Bone marrow (tissue), 2 donors: ENCODE data around the gene HEXIM2.
"Not testable (repeated sequence)": the region's sequence is repeated elsewhere in the genome, so short reads cannot be mapped to it uniquely, and the experiment has no call there.

Source experiments
- DNase-seq, 2 donors: peaks; one replicate each; lab custom pipeline; 2025; lab: John Stamatoyannopoulos, UW

HEXIM2 gene

DNA sequence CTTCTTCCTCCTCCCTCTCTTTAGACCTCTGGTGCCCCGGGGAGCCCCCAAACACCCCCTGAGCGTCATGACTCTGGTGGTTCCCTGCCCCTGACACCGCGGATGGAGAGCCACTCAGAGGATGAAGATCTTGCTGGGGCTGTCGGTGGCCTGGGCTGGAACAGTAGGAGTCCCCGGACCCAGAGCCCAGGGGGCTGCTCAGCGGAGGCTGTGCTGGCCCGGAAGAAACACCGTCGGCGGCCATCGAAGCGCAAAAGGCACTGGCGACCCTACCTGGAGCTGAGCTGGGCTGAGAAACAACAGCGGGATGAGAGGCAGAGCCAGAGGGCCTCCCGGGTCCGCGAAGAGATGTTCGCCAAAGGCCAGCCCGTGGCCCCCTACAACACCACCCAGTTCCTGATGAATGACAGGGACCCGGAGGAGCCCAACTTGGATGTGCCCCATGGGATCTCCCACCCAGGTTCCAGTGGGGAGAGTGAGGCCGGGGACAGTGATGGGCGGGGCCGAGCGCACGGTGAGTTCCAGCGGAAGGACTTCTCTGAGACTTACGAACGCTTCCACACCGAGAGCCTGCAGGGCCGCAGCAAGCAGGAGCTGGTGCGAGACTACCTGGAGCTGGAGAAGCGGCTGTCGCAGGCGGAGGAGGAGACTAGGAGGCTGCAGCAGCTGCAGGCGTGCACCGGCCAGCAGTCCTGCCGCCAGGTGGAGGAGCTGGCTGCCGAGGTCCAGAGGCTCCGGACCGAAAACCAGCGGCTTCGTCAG is 7.5 kb downstream of the HEXIM2 start:
- no peak for DNase-seq

DNA sequence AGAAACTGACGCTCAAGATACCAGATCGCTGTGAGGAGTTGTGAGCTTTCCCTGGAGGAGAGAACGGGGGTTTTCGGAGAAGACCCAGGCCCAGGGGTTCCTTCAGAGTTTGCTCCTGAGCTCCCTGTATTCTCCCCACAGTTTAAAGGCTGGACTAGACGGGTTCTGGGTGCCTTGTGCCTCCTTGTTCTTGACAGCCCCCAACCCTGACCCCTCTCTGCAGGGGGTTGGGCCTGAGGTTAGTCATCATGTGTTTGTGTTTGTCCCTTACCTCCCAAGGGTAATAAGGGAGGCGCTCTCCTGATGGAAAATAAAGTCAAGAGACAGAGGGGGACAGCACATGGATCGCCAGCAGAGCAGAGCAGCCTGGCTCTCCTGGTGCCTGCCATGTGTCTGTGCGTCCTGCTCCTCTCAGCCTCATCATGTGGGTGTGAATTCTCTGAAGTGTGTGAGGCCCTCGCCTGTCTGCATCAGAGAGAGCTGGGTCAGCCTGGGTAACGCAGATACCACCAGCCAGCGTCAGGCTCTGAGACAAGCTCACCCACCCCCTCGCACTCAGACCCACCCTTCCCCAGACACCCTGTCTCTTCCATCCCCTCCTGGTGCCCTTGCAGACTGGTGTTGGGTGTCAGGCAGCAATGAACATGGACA is 8.7 kb downstream of the HEXIM2 start:
- DNase-seq = no peak

DNA sequence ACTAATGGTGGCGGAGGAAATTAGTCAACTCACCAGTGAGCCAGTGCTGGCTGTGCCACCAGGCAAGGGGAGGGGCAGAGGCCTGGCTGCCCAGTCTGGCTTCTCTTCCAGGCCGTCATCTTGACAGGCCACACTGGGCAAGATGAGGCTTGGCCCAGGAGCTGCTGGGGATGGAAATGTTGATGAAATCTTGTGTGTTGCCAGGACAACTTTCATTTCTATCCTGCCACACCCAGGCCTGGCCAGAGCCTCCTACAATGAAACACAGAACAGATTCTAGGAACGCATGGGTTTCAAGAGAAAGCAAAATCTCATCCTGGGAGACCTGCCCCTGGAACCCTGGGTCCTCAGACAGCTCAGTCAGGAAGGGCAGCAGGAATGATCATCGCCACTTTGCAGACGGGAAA is 9.3 kb downstream of the HEXIM2 start:
- DNase-seq = no peak

DNA sequence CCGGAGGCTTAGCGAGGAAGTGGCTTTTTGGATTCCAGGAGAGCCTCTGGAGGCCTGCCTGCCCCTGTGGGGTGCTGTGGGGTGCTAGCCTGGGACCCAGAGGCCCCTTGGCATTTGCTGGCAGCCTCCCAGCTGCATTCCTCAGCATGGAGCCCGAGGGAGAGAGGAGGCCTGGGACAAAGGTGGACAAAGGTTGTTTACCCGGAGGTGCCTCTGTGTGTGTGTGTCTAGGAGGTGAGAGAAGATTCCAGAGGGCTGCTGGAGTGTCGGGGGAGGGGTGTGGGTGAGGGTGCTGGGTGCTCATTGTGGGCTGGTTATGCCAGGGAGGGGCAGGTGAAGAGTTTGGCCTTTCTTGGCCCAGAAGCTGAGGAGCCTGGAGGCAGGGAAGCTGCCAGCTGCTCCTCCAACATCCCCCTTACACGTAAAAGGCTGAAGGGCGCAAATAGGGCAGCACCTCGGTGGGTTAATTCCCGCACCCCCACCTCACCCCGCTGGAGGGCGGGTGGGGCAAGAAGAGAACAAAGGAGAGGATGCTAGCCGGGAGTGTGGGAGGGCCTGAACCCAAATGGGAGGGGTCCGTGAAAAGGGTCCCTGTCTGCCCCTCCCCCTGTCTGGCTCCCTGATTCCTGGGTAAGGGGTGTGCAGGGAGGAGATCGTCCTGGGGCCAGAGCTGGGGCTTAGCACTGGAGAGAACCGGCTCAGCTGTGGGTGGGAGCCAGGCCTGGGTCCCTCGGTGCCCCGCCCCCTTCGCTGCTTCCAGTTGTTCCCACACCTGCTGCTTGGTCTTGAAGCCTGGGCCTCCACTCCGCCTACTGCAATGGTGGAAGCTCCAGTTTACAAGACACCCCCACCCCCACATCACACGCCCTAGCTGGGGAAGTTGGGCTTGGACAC is 9.9 kb downstream of the HEXIM2 start:
- DNase-seq = no peak

DNA sequence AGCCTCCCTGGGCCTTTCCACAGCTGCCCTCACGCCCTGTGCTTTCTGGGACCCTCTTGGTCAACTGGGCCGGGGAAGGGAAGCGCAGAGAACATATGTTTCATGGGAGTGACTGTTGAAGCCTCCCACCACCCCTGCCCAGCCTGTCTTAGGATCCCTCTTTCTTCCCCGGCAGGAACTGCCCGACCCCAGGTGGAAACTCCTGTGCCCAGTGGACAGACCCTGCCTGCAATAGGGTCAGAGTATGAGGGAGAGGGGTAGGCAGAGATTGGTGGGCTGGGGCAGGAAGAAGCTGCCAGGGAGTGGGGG is 10.5 kb downstream of the HEXIM2 start:
- no peak for DNase-seq

DNA sequence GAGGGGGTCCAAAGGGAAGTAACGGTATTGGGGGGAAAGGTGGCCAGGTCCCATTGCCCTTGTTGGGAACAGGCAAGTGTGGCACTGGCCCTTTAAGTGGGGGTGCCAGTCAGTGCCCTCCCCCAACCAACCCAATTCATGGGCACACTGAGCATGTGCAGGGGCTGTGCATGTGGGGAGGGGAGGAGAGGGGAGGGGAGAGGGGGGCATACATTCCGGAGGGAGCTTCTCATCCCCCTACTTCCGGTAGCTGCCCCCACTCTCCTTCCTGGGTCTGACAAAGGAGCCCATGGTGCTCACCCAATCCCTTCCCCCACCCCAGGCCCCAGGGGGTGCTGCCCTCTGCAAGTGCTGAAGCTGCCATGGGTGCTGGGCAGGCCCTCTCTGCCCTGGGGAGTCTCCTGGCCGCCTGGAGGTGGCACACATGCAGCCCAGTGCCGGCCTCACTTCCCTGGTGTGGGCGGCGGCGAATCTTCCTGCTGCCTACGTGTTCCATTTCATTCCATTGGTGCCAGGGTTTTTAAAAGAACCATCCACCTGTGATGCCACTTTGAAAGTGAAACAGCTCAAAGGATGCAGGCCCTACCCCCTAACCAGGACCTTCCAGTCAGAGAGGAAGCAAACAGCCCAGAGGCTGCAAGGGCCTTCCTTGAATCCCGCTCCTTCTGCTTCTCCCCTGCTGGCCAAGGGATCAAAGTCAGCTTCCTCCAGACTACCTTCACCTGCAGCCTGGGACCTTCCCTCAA is 11.0 kb downstream of the HEXIM2 start:
- DNase-seq = peak in 1 of 2 donors; percentile 50

DNA sequence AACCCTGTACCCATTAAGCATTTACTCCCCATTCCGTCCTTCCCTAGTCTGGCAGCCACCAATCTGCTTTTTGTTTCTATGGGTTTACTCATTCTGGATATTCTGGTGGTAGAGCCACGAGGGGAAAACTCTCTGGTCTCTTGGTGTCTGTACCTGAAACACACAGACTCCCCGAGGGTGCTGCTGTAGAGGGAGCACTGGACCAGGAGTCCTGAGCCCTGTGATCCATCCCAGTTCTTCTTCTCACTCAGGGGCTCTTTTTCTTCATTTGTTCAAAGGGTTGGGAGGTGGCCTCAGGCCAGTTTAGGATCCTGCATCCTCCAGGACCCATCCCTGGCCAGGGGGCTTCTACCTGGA is 14.1 kb downstream of the HEXIM2 start:
- no peak for DNase-seq

DNA sequence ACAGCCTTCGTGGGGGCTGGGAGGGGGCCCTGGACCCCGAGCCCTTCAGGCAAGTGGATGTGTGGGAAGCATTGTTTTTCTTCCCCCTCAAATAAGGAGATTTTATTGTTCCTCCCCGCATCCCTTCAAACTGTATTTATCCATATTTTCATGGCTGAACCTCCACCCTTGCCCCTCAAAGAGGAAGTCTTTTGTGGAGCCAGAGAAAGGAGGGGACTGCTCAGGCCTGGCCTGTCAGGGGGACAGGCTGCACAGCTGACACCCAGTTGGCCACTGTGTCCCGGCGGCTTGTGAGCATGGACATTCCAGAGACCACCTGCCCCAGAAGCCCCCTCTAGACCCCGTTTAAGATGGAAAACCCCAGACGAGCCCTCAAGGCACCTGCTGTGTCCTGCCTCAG is 15.9 kb downstream of the HEXIM2 start:
- no peak for DNase-seq

DNA sequence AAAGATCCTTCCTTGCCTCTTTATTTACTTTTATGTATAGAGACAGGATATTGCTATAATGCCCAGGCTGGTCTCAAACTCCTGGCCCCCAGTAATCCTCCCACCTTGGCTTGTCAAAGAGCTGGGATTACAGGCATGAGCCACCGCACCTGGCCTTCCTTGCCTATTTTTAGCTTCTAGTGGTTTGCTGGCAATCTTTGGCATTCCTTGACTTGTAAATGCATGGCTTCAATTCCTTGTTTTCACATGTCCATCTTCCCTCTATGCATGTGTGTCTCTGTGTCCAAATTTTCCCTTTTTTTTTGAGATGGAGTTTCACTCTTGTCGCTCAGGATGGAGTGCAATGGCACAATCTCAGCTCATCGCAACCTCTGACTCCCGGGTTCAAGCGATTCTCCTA is 22.5 kb downstream of the HEXIM2 start:
- no peak for DNase-seq

DNA sequence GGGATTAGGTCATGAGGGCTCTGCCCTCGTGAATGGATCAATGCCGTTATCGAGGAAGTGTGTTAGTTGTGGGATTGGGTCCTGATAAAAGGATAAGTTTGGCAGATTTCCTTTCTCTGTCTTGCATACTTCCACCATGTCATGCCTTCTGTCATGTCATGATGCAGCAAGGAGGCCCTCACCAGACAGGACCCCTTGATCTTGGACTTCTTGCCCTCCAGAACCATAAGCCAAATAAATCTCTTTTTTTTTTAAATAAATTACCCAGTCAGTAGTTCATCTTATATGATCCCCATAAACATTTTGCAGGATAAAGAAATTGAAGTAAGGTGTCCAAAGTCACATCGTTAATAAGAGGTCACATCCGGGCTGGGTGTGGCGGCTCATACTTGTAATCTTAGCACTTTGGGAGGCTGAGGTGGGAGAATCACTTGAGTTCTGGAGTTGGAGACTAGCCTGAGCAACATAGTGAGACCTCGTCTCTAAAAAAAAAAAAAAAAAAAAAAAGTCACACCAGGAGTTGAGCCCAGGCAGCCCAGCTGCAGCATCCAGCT is 25.2 kb downstream of the HEXIM2 start:
- no peak for DNase-seq

DNA sequence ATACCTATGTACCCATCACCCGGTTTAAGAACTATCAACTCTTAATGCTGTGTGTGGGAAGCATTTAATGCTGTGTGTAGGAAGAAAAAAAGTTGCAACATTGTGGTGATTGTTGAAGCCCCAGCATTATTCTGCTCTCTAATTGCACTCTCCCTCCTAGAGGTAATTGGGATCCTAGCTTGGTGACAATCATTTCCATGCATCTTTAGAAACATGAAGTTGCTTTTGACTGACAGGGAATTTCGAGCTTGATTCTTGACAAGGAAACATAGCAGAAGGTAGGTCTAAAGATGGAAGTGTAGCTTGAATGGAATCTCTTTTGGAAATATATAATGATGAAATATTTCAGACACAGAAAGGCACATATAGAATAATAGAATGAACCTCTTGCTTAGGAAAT is 27.3 kb downstream of the HEXIM2 start:
- no peak for DNase-seq

DNA sequence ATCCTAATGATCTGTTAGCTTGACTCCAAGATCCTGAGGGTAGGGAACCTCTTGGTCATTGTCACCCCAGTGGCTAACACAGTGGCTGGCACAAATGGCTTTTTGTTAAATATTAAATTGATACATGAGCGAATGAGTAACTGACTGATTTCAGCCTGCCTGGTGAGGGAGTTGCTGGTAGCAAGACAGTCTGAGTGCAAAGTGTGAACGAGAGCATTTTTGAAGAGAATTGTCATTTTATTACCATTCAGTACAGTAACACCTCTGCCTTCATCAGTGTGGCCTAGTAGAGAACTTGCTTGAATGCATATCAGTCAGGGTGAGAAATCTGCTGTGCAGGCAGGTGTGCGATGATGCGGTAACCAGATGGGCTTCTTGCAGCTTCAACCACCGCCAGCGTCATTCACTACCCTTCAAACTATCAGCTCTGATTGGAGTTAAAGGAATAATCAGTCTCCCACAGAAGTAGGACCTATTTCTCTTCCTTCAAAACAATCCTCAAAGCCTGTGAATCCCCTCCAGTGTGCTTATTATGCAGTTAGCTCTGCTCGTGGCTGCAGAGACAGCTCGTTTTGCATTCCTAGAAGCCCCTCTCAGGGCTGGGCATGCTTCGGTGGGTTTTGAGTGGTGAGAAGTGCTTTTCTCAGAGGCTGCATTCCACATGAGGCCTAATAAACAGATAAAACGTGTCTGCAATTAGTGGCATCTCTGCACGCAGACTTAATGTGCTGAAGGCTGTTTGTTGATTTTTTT is 29.0 kb downstream of the HEXIM2 start:
- no peak for DNase-seq

DNA sequence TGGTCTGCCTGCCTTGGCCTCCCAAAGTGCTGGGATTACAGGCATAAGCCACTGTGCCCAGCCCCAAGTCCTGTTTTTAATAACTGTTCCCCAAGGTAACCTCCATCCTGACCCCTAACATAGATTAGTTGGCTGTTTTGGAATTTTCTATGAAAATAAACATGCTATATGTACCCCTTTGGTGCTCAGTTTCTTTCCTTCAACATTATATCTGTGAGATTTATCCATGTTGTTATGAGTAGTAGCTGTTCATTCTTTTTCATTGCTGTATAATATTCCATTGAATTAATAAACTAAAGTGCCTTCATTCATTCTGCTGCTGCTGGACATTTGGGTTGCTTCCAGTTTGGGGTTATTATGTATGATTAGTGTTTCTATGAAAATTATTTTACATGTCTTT is 33.7 kb downstream of the HEXIM2 start:
- no peak for DNase-seq

DNA sequence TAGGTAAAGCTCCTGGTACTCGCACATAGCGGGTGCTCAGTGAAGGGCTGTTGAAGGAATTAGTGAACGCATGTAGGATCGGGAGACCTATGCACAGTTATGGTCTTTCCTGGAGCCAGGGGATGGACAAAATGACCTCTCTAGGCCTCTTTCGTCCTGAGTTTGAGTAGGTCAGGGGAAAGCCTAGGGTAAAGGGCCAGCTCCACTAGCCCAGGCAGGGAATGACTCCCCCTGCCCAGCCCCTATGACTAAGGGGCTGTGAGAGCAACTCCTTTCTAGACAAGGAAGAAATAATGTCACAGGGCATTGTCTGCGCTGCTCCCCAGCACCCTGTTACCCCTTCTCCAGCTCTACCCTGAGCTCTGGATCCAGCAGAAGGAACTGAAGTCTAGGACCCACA is 35.4 kb downstream of the HEXIM2 start:
- DNase-seq = no peak

DNA sequence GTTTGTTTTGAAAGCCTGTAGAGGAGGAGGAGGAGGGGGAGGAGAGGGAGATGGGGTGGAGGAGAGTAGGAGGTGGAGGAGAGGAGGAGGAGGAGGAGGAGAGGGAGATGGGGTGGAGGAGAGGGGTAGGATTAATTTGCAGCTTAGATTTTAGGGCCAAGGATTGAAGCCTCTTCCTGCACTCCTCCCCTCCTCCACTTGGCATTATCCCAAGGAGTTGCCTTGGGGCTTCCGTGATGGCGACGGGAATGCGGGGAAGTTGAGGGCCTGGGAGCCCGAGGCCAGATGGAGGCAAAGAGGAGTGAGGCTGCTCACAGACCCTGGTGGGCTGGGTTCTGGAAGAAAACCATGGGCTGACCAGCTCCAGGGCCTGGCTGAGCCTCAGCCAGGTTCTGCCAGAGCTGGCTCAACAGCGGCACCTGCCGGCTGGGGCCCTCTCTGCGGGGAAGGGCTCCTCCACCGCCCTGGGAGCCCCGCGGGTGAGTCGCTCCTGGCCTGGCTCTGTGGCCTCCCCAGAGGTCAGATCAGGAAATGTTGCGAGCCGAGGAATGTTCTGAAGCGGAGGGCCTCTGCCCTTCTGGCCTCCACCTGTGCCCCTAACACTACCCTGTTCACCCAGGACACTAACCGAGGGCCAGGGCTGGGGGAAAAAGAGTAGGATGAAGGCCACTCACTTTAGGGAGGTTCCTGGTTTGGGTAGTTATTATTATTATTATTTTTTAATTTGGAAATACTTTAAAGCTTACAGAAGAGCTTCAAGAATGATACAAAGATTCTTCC is 36.1 kb downstream of the HEXIM2 start:
- DNase-seq = peak; percentile 61 to 74

DNA sequence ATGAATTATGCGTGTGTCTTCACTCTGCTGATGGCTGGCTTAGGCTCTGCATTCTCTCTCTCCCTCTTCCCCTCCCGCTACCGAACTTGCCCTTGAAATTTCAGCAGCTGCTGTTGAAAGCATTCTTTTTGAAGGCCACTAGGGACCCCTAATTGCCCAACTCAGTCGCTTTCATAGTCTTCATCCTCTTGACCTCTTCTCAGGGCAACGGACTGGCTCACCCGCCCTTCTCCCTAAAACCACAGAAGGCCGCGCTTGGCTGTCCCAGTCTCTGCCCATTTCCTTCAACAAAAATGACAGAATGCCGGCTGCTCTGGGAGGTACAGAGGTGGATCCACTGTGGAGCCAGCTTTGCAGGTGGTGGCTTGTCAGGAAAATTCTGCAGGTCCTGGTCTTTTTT is 39.0 kb downstream of the HEXIM2 start:
- no peak for DNase-seq

DNA sequence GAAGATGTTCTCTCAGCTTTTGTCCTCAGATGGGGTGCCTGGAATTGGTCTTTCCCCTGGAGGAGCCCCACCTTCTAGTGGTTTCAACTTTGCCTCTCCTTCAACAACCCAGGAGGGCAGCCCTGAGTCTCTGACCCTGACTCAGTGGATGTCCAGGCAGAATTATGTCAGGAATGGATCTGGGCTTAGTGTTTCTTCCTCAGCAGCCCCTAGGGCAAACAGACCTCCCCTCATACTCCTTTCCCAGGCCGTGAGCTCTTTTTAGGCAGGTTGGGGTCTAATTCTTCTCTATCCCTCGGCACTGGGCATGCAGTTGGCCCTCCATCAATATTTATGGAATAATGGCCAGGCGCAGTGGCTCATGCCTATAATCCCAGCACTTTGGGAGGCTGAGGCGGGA is 39.8 kb downstream of the HEXIM2 start:
- no peak for DNase-seq

DNA sequence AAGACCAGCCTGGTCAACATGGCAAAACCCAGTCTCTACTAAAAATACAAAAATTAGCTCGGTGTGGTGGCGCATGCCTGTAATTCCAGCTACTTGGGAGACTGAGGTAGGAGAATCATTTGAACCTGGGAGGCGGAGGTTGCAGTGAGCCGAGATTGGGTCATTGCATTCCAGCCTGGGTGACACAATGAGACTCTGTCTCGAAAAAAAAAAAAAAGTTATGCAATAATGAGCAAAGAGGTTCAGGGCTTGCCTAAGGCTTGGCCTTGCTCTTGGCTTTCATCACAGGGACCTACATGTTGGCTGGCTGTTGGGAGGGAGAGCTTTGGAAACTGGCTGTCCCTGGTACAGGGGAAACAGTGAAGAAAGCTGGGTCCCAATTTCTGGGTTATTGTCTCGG is 40.2 kb downstream of the HEXIM2 start:
- DNase-seq = not testable (repeated sequence)

DNA sequence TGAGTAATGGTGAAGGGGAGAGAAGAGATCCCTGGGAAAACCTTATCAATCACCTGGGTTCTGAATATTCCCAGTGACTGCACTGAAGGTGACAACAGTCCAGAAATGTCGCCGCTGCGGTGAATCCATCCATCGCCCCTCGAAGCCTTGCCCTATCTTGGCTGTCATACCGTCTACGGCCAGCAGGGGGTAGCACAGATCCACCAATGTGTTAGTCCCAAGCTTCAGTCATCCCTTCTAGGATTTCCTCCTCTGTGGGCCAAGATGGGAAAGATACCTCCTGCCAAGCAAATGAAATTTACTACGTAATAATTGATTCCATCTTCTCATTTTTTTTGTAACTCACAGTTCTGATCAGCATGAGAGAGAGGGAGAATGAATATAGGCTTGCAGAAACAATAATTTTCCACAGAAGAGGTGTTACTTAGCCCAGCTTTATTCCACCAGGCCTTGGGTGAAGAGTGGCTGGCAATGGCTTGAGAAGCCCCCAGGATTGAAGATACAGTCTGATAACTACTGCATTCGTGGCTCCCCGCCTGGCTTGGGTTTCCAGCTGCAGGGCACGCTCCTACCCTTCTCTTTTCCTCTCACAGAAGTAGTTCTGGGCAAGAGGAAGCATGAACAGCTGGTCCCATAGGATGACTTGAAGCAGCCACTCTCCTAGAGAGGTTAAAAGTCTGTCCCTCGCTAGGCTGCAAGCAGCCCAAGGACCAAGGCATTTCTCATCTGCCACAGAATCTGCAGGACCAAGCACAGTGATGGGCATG is 57.4 kb downstream of the HEXIM2 start:
- DNase-seq = peak; percentile 65 to 68
